ENCODE measurements around the gene MAML3.

DNA sequence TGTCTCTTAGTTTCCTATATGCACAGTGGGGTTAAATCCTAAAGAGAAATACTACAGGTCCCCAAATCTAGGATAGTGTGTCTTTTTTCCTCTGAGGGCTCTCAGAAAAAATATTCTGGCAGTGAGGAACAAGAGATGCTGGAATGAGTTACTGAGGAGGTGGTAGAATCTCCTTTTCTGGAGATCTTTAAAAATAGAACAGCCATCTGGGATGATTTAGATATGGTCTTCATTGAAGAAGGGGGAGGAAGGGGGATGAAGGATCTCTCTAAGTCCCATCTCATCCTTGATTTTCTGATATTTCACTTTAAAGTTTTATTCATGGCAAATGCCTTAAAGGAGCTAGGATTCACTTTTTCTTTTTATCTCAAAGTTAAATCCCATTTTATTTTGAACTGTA, 235.0 kb downstream of the MAML3 start:
- TF ChIP-seq CTCF (conservative IDR thresholded peaks at IDR 0.05; ENCODE audit: low read depth in 2 of 2) (no peak), EZH2 (IDR thresholded peaks at IDR 0.05; ENCODE audit: low read depth, unreplicated experiment) (no peak), POLR2AphosphoS5 (IDR thresholded peaks at IDR 0.05; ENCODE audit: low read depth) (no peak), EZH2phosphoT487 (IDR thresholded peaks at IDR 0.05; ENCODE audit: unreplicated experiment) (no peak), CREB1 (CRISPR knock-in tag; IDR thresholded peaks at IDR 0.05; ENCODE audit: low read depth) (no peak), ZNF114 (CRISPR knock-in tag; IDR thresholded peaks at IDR 0.05) (no peak), ZNF462 (CRISPR knock-in tag; IDR thresholded peaks at IDR 0.05) (no peak), ZNF331 (CRISPR knock-in tag; IDR thresholded peaks at IDR 0.05; ENCODE audit: low read depth) (no peak), JUNB (IDR thresholded peaks at IDR 0.05; ENCODE audit: unreplicated experiment) (no peak)
